NCI-H2227 treated with DMSO at 0.1 percent for 48 hours (cell line): ENCODE results near the gene ARHGAP4.

Experiments used
- DNase-seq: peaks from one replicate; lab custom pipeline; 2025; lab: John Stamatoyannopoulos, UW

Gene ARHGAP4

DNA sequence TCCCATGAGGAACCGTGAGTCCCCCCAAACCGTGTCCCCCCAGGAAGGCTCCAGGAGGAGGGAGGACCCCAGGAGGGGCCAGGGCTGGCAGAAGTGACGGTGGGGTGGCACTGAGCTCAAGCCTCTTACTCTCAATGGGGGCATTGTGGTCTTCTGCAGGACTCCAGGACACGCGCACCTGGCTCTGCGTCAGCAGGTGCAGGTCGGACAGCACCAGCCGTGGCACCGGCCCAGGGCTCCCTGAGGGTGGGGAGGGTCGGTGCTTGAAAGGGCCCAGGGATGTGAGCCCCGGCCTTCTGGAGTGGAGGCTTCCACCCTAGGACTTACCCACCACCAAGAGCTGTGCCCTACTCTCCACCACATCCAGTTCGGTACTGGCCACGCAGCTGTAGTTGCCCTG, 58.4 kb downstream of the ARHGAP4 start:
- DNase-seq = no peak

DNA sequence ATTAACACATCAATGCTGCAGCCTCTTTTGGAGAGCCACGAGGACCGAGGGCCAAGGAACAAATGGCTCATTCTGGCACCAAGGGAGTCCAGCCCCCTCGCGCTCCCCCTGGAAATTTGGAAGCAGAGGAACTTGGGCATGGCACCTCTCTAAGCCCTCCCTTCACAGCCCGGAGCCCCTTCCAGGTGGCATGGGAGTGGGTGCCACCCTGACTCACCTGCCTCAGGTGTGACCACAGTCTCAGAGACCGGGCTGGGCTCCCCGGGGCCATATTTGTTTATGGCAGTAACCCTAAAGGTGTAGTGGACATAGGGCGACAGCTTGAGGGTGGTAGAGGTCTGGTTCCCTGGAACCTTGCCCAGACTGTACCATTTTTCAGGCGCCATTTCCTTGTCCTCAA, 58.9 kb downstream of the ARHGAP4 start:
- DNase-seq = no peak

DNA sequence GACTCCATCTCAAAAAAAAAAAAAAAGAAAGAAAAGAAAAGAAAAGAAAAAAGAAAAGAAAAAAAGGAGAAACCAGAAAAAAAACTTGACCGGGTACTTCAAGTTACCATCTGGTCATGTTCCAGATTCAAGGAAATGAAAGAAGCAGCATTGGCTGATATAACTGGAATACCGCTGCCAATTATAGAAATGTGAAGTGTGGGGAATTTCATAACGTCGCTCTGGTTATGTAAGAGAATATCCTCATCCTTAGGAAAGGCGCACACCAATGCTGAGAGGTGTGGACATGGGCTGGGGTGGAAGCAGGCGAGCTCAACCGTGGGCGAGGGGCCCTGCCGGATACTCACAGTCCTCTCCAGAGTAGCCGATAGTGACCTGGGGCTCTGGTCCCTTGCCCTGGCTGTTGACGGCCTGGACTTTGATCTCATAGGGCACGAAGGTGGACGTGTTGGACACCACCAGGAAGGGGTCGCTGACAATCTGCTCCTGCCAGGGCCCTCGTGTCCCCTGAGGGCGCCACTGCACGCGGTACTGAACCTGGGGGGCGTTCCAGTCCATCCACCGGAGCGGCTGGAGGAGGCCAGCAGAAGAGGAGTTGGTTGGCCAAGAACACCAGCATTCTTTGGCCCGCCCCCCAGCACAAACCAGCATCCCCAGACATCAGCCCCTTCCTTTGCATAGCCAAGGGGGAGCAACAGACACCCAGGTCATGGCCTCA, 59.6 kb downstream of the ARHGAP4 start:
- no peak for DNase-seq

DNA sequence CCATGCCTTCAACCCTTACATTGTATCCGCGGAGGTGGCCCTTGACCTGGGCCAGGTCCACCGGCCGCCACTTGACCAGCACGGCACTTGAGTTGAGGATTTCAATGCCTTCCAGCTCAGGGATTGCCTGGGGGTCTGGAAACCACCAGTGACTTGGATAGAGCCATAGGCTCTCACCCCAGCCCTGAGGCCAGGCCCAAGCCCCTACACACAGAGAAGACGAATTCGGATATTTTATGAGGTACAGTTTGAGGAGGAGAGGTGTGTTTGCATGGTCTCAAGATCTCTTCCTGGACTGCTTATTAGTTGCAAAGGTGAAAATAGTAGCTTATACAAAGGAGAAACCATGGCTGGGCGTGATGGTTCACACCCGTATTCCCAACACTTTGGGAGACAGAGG, 60.4 kb downstream of the ARHGAP4 start:
- DNase-seq = no peak

DNA sequence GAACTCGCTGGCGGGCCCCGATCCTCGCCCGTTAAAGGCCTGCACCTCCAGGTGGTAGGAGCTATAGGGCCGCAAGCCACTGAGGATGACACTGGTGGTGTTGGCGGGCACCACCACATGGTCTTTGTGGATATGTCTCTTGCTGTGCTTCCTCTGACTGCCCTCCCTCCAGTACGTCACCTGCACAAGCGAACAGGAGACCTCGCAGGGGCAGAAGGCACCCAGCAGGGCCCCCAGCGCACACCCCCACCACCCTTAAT, 60.8 kb downstream of the ARHGAP4 start:
- no peak for DNase-seq

DNA sequence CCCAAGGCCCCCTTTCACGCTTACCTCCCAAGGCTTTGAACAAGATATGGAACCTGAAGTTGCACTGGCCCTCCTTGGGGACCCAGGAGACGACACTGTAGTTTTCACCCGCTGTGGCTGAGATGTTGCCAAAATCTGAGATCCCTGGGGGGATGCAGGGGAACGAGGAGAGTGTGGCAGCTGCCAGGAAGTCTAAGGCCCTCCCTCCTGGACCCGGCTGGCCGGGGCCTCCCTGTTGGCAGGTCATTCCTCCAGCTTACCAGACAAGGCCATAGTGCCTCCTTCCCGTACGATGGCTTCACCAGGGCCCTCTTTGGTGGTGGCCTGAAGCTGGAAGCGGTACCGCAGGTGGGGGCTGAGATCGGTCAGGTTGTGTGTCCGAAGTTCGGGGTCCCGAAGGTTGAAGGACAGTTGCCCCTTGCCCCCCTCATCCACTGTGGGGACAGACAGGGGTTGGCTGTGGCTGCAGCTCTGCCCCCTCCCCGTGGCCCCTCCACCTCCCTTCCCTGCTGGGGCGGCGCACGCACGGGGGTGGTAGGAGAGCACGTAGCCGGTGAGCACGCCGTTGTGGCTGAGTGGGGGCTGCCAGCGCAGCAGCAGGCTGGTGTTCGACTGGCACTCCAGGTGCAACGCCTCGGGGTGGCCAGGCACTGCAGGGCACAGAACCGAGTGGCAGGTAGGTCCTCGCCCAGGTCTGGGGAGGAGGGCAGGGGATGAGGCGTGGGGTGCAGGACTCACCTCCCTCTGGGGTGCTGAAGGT, 61.3 kb downstream of the ARHGAP4 start:
- DNase-seq = no peak

DNA sequence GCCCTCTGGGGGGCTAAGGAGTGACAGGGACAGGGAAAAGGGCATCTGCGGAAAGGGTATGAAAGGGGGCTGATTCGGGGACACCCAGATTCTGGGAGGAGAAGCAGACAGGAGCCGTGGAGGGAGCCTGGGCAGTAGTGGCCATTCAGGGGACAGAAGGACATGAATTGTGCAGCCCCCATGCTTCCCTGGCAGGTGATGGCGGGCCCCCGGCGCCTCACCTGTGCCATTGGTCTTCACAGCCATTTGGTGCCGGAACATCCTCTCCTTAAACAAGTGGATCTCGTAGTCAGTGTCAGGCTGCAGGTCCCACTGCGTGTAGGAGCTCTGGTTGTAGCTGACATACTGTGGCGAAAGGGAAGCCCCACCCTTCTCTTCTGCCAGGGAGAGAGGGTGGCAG, 62.0 kb downstream of the ARHGAP4 start:
- no peak for DNase-seq

DNA sequence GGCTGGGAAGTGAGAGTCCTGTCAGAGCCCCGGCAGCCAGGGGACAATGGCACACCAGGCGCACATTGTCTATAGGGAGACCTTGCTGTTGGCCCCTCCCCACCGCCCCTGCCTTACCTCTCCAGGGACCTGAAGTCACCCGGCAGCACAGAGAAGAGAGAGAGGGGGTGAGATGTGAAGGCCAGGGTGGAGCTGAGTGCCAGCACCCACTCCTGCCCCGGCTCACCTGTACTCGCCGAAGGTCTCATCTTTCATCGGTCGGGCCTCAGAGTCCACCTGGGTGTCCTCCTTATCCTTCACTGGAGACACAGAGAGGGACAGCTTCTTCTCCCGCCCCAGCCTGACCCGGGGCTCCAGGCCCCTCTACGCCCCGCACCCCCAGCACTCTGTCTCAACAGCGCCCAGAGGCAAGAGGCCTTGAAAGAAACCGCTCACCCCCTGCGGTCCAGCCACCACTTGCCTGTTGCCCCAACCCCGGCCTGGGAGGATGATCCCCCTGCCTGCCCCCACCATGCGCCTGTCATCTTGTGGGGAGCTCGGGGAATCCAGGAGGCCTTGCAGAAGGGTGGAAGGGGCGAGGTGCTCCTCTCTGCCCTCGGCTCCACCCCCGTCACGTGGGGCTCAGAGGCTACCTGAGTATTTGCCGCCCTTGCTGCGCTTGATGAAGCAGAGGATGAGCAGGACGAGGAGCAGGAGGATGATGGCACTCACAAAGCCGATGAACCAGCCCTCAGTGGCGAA, 62.6 kb downstream of the ARHGAP4 start:
- no peak for DNase-seq

DNA sequence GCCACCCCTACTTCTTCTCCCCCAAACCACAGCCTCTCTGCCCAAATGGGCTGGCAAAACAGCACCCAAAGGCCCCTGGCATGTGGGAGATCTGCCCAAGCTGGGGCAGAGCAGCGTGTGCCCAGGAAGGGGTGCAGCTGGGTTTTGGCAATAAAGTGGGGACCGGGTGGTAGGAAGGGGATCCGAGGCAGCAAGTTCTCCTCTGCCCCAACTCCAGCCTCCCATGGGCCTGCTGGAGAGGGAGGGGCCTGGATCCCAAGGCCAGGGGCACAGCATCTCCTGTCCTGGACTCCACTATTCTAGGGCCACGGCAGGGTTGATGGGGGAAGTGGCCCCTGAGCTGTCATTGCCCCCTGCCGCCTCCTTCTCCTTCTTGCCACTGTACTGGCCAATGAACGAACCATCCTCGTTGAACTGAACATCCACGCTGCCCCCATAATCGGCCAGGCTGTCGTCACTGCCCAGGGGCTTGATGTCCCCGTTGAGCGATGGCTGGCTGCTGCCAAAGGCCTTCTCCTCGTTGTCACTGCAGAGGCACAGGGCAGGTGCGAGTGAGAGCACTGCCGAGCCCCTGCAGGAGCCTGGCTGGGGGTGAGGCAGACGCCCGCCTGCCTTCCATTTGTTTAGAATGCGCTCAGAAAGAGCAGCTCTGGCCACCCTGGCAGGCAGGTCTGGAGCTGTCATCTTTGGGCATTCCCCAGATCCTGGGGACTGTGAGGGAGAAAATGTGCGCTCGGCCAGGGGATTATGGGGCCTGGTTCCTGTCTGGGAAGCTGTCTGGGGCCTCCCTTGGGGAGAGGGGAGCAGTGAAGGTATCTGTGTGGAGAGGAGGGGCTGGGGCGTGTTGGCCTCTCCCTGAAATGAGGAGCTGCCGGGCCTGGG, 63.5 kb downstream of the ARHGAP4 start:
- no peak for DNase-seq

DNA sequence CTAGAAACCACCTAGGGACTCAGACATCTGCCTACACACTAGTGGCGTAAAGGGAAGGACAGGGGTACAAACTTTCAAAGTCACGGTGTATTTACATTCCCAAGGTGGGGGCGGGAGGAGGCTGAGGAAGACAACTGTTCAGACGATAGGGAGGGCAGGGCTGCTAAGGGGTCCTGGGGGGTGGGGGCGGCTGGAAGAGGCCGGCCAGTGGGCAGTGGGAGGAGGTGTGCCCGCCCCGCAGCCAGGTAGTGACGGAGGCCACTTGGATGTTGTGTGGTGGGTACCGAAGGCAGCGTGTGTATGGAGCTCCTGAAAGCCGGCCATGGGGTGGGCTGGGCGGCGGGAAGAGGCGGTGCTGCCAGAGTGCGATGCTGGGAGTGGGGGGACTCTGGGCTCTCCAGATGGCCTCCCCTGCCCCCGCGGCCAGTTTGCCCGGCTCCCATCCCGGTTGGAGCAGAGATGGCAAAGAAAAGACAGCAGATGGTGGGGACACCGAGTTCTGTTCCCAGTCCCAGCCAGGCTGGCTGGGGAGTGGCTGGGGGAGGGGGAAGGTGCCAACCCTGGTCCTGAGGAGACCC, 64.2 kb downstream of the ARHGAP4 start:
- DNase-seq = no peak

DNA sequence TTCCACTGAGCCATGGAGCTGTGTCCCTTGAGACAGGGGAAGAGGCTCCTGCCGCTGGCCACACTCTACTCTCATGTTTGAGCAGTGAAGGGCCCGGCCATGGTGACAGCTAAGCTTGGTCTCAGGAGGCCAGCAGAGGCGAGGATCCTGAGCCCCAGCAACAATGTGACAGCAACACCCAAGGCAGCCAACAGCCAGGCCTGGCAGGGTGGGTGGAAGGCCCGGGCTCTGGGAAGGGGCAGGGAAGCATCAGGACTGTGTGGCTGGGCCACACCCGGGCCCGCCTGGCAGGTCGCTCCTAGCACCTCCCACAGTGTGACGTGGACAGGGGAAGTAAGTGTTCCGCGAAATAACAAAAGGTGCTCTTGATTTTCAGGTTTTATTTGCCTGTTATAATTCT, 64.9 kb downstream of the ARHGAP4 start:
- DNase-seq = no peak
